Ureter (tissue), 1 donor: ENCODE data around the gene HDDC3. TPM values are rescaled to one million over a fixed set of nuclear protein-coding genes. Genes with fewer than 3 reads are reported as not detected.
"Not testable (repeated sequence)": the region's sequence is repeated elsewhere in the genome, so short reads cannot be mapped to it uniquely, and the experiment has no call there.

Experiments used
- DNase-seq: peaks from one replicate; pipeline ENCODE4 v3.0.0-alpha.2; 2020; ENCODE audit warnings: low spot score
- total RNA-seq: library from RNA; stranded (reverse); gene quantifications from one replicate; pipeline ENCODE4 v1.2.4, GENCODE V29; 2023
- donor health status: DM: yes; HTN: yes; CAD: no.

HDDC3 gene
- total RNA-seq, 1 donor from 2014 or later = 19.5 TPM

- no peak for DNase-seq
These were observed 1.3 kb downstream of the HDDC3 start for GRCh38 chr15:90930861-90931574.

DNA sequence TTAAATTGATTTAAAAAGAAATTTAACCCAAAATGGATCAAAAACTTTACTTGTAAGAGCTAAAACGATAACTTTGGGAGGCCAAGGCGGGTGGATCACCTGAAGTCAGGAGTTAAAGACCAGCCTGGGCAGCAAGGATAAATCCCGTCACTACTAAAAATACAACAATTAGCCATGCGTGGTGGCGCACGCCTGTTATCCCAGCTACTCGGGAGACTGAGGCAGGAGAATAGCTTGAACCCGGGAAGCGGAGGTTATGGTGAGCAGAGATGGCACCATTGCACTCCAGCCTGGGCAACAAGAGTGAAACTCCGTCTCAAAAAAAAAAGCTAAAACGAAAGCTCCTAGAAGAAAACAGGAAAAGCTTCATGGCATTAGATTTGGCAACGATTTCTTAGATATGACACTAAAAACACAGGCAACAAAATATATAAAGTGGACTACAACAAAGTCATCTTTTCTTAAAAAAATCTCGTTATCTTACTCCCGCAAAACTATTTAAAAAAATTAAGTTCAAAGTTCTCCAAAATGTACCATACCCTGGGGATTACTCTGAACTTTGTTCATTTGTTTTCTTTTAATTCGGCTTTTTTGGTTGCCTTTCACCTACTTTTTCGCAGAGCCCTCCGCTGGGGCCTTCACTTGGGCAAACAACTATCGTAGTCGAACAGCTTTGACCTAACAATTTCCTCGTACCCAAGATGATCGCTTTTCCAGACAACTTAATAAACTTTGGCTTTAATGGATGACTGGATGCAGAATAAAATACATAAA, 2.9 kb downstream of the HDDC3 start:
- no peak for DNase-seq

DNA sequence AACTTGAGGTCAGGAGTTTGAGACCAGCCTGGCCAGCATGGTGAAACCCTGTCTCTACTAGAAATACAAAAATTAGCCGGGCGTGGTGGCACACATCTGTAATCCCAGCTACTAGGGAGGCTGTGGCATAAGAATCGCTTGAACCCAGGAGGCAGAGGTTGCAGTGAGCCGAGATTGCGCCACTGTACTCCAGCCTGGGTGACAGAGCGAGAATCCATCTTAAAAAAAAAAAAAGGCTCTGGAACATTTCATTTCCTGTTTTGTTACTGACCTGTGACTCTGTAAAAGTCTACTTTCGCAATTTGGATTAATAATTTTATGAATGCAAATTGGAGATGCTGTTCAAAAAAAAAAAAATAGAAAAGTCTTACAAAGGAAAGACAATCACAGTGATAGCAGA, 4.2 kb downstream of the HDDC3 start:
- not testable (repeated sequence) for DNase-seq

GRCh38 chr15:90926766-90927165, 5.6 kb downstream of the HDDC3 start:
- not testable (repeated sequence) for DNase-seq

- no peak for DNase-seq
These were observed 8.0 kb downstream of the HDDC3 start for GRCh38 chr15:90924375-90924774.

DNA sequence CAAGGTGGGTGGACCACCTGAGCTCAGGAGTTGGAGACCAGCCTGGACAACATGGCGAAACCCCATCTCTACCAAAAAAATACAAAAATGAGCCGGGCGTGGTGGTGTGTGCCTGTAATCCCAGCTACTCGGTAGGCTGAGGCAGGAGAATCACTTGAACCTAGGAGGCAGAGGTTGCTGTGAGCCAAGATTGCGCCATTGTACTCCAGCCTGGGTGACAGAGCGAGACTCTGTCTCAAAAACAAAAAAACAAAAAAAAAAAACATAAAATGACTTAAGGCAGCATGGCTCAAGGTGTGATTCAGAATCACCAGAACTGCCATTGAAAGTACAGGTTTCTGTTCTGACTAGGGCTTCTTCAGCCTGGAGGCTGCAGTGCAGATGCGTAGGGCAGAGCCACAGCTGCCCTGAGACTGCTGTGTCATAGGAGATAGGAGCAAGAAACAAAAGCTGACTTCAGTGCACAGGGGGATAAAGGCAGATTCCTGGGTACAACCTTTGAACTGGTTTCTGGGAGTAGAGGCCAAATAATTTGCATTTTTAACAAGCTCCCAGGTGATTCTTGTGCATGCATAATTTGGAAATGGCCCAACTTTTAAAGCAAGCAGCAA, 9.5 kb downstream of the HDDC3 start:
- DNase-seq = not testable (repeated sequence)

GRCh38 chr15:90921887-90922286, 10.5 kb downstream of the HDDC3 start:
- no peak for DNase-seq

DNA sequence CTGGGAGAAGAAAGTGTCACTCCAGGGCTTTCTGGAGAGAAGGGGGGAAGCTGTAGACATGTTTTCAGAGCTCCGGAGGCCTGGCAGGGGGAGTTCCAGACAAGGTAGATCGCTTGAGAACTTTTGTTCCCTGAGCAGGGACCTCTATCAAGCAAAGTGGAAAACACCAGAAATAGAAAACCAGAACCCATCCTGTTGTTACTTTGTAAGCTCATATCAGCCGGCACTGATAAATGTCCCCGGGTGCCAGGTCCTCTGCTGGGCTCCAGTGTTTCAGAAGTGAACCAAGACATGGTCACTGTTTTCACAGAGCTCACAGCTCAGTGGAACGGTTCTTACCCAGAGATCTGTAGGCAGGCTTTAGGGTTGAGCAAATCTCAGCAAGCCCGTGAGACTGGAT, 13.5 kb downstream of the HDDC3 start:
- no peak for DNase-seq

- DNase-seq = no peak
These were observed 14.1 kb downstream of the HDDC3 start for GRCh38 chr15:90918034-90918788.

GRCh38 chr15:90917569-90917968, 14.8 kb downstream of the HDDC3 start:
- no peak for DNase-seq

DNA sequence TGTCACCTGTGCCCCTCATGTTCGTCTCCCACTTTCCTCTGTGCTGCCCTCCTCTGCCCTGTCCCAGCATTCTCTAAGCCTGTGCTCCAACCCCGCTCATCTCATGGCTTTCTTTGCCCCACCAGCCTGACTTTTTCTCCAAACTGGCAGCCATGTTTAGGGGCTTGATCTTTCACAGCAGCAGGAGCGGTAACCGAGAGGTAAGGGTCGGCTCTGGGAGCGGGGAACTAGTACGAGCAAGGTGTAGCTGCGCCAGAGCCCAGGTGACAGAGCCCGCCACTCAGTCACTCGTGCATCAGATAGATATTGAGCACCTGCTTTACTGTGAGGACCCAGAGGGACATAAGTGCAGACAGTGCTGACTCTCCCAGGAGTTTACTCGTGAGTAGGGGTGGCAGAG, 15.9 kb downstream of the HDDC3 start:
- no peak for DNase-seq

GRCh38 chr15:90915808-90916440, 16.4 kb downstream of the HDDC3 start:
- no peak for DNase-seq

- DNase-seq = no peak
These were observed 17.0 kb downstream of the HDDC3 start for GRCh38 chr15:90915216-90915807.

- DNase-seq = no peak
These were observed 17.9 kb downstream of the HDDC3 start for GRCh38 chr15:90914305-90915080.

DNA sequence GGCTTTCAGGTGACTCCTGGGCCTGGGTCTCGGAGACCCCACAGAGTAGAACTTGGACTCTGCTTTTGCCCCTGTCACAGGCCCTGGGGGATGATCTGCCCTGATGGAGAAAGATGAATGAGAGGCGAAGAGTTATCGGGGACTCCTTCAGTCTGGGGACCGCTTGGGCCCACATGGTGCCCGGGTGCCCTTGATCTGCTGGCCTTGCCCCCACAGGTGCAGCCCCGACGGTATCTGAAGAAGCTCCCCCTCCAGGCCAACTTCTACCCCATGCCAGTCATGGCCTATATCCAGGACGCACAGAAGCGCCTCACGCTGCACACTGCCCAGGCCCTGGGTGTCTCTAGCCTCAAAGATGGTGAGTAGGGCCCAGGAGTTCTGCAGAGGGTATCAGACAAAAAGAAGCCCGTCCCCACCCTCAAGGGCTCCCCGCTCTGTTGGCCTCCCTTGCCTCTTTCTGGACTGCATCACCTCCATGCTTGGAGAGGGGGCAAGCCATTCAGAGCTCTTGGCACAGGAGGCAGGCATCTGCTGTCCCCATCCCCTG, 18.9 kb downstream of the HDDC3 start:
- DNase-seq = no peak

- no peak for DNase-seq
These were observed 19.6 kb downstream of the HDDC3 start for GRCh38 chr15:90912770-90913075.

GRCh38 chr15:90911906-90912769, 20.2 kb downstream of the HDDC3 start:
- no peak for DNase-seq

GRCh38 chr15:90911302-90911623, 21.1 kb downstream of the HDDC3 start:
- DNase-seq = no peak
